ENCODE data around the gene WDR64. TPM values are rescaled to one million over a fixed set of nuclear protein-coding genes. Genes with fewer than 3 reads are reported as not detected.
A peak's percentile ranks its signal among the peaks of the same experiment; 100 is the strongest.

Gene WDR64
- total and polyA plus RNA-seq, 2 of the 13 experiments (the other 11 are each of a cell fraction or from before 2014, with no cell fraction given), result not detected

- TF ChIP-seq ZBTB49 (CRISPR knock-in tag; IDR thresholded peaks at IDR 0.05; ENCODE audit: borderline replicate concordance) (no peak), HINFP (CRISPR knock-in tag; IDR thresholded peaks at IDR 0.05; ENCODE audit: low read depth) (no peak; the same call in 1 of the 2 replicates), ZNF263 (CRISPR knock-in tag; IDR thresholded peaks at IDR 0.05) (no peak), KDM2A (CRISPR knock-in tag; IDR thresholded peaks at IDR 0.05; ENCODE audit: borderline replicate concordance, low read depth) (0 out of 2 replicates have a peak, but pooled peaks have one; percentile 29), ZNF318 (CRISPR knock-in tag; IDR thresholded peaks at IDR 0.05) (no peak), MIER2 (CRISPR knock-in tag; IDR thresholded peaks at IDR 0.05) (no peak), ZNF446 (CRISPR knock-in tag; IDR thresholded peaks at IDR 0.05) (no peak), TFDP2 (CRISPR knock-in tag; IDR thresholded peaks at IDR 0.05) (no peak), ZNF260 (CRISPR knock-in tag; IDR thresholded peaks at IDR 0.05; ENCODE audit: borderline replicate concordance, low read depth) (no peak), ATF5 (CRISPR knock-in tag; IDR thresholded peaks at IDR 0.05; ENCODE audit: low read depth) (no peak), ZSCAN21 (CRISPR knock-in tag; IDR thresholded peaks at IDR 0.05; ENCODE audit: borderline replicate concordance) (no peak), ZNF589 (CRISPR knock-in tag; conservative IDR thresholded peaks at IDR 0.05) (no peak), ZNF891 (CRISPR knock-in tag; IDR thresholded peaks at IDR 0.05) (0 out of 2 replicates have a peak, but pooled peaks have one; percentile 3), BRCA1 (CRISPR knock-in tag; IDR thresholded peaks at IDR 0.05) (no peak)
These were observed 11.8 kb upstream of the WDR64 start, which contains the start of the genes CHML and OPN3 (continued) for GRCh38 chr1:241640149-241640866.
